Measurements from ENCODE around the gene SNORC.
"Not testable (repeated sequence)": the region's sequence is repeated elsewhere in the genome, so short reads cannot be mapped to it uniquely, and the experiment has no call there.

DNA sequence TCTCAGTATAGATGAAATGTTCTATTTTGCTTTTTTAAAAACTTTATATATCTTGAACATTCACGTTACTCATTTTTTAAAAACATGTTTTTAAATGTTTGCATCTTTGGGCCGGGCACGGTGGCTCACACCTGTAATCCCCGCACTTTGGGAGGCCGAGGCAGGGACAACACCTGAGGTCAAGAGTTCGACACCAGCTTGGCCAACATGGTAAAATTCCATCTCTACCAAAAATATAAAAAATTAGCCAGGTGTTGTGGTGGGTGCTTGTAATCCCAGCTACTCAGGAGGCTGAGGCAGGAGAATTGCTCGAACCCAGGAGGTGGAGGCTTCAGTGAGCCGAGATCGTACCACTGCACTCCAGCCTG lies 37.6 kb downstream of the SNORC start:
- TF ChIP-seq, protein P1, sequence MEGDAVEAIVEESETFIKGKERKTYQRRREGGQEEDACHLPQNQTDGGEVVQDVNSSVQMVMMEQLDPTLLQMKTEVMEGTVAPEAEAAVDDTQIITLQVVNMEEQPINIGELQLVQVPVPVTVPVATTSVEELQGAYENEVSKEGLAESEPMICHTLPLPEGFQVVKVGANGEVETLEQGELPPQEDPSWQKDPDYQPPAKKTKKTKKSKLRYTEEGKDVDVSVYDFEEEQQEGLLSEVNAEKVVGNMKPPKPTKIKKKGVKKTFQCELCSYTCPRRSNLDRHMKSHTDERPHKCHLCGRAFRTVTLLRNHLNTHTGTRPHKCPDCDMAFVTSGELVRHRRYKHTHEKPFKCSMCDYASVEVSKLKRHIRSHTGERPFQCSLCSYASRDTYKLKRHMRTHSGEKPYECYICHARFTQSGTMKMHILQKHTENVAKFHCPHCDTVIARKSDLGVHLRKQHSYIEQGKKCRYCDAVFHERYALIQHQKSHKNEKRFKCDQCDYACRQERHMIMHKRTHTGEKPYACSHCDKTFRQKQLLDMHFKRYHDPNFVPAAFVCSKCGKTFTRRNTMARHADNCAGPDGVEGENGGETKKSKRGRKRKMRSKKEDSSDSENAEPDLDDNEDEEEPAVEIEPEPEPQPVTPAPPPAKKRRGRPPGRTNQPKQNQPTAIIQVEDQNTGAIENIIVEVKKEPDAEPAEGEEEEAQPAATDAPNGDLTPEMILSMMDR (IDR thresholded peaks at IDR 0.05), result not testable (repeated sequence)
- not testable (repeated sequence) for TF ChIP-seq EZH2 (IDR thresholded peaks at IDR 0.05)
